ENCODE measurements around the gene SLX9. TPM values are rescaled to one million over a fixed set of nuclear protein-coding genes. Genes with fewer than 3 reads are reported as not detected.

The SLX9 gene
- total RNA-seq, 1 experiment from 2014 or later = 77.2 TPM

GRCh38 chr21:44943686-44944550, 4.1 kb downstream of the SLX9 start (continued):
- TF ChIP-seq ARID4B (CRISPR knock-in tag; IDR thresholded peaks at IDR 0.05; ENCODE audit: borderline replicate concordance) (no peak), ZNF317 (CRISPR knock-in tag; IDR thresholded peaks at IDR 0.05; ENCODE audit: borderline replicate concordance, low read depth) (no peak), NFATC4 (CRISPR knock-in tag; IDR thresholded peaks at IDR 0.05) (no peak), ATF3 (CRISPR knock-in tag; conservative IDR thresholded peaks at IDR 0.05) (no peak), E2F5 (CRISPR knock-in tag; IDR thresholded peaks at IDR 0.05) (no peak)

- Mint-ChIP-seq H3K36me3 (peaks cover 29% of the 10 kb centered on the region), H3K4me3 (no peak overlapping the region), H3K4me1 (peaks cover 19% of the 10 kb centered on the region), H3K9me3 (no peaks in the 10 kb centered on the region), H3K27me3 (ENCODE audit: low read depth) (no peaks in the 10 kb centered on the region), H3K27ac (no peak overlapping the region)
- DNase-seq (ENCODE audit: low spot score) (no peak), ATAC-seq (no peak)
- POLR2A ChIA-PET = no interaction called here
- CTCF ChIA-PET = no interaction called here
- TF ChIP-seq CREM (CRISPR knock-in tag; IDR thresholded peaks at IDR 0.05) = no peak
- TF ChIP-seq ESRRA (CRISPR knock-in tag; IDR thresholded peaks at IDR 0.05; ENCODE audit: borderline replicate concordance) = no peak
- TF ChIP-seq NFYB (CRISPR knock-in tag; conservative IDR thresholded peaks at IDR 0.05; ENCODE audit: low read depth) = no peak
- no peak for TF ChIP-seq AR (CRISPR knock-in tag; IDR thresholded peaks at IDR 0.05)
- no peak for TF ChIP-seq SMAD3 (CRISPR knock-in tag; IDR thresholded peaks at IDR 0.05; ENCODE audit: borderline replicate concordance)
- no peak for TF ChIP-seq ZNF281 (CRISPR knock-in tag; IDR thresholded peaks at IDR 0.05)
- no peak for TF ChIP-seq ZNF532 (CRISPR knock-in tag; IDR thresholded peaks at IDR 0.05; ENCODE audit: borderline replicate concordance)
- no peak for TF ChIP-seq RORB (CRISPR knock-in tag; IDR thresholded peaks at IDR 0.05)
- TF ChIP-seq TEAD1 (CRISPR knock-in tag; IDR thresholded peaks at IDR 0.05) = no peak
Observed at GRCh38 chr21:44944596-44944995, 4.8 kb downstream of the SLX9 start.
